Spleen (tissue), 11 donors: ENCODE results near the gene MED12. TPM values are rescaled to one million over a fixed set of nuclear protein-coding genes. Genes with fewer than 3 reads are reported as not detected.

Experiments
- DNase-seq: peaks from one replicate; pipeline ENCODE4 v3.0.0-alpha.2; 2020
- H3K27ac ChIP-seq, 8 donors: fragments of 200-600 bp; sonication (generic) in 7 of 8; 1 replicate in 4 of 8; 2 replicates in 4 of 8; pipeline versions ENCODE4 v1.5.0 to v1.8.0; 2016 to 2021; ENCODE audit warnings: inconsistent platforms in 4 of 8, mild to moderate bottlenecking in 4 of 8, moderate library complexity in 1 of 8
- H3K27me3 ChIP-seq, 7 donors: fragments of 200-600 bp; sonication (generic) in 6 of 7; replicated peaks in 1 of 7; 1 replicate in 4 of 7; 2 replicates in 3 of 7; pipeline versions ENCODE4 v1.5.0 to v1.8.0; 2016 to 2021; ENCODE audit warnings: inconsistent platforms in 3 of 7, mild to moderate bottlenecking in 1 of 7
- H3K36me3 ChIP-seq, 6 donors: fragments of 200-600 bp; sonication (generic) in 5 of 6; 1 replicate in 4 of 6; 2 replicates in 2 of 6; pipeline versions ENCODE4 v1.5.0 to v1.8.0; 2016 to 2021; ENCODE audit warnings: inconsistent platforms in 2 of 6
- H3K4me1 ChIP-seq, 6 donors: fragments of 200-600 bp; sonication (generic) in 5 of 6; 1 replicate in 3 of 6; 2 replicates in 3 of 6; pipeline versions ENCODE4 v1.5.0 to v1.8.0; 2016 to 2021; ENCODE audit warnings: inconsistent platforms in 3 of 6
- H3K4me3 ChIP-seq, 8 donors: fragments of 200-600 bp; sonication (generic) in 7 of 8; 1 replicate in 4 of 8; 2 replicates in 4 of 8; pipeline versions ENCODE4 v1.5.0 to v1.8.0; 2016 to 2021; ENCODE audit warnings: inconsistent platforms in 4 of 8, mild to moderate bottlenecking in 4 of 8, moderate library complexity in 2 of 8
- H3K9me3 ChIP-seq, 8 donors: fragments of 200-600 bp; sonication (generic) in 7 of 8; 1 replicate in 4 of 8; 2 replicates in 4 of 8; pipeline versions ENCODE4 v1.5.0 to v1.8.0; 2016 to 2021; ENCODE audit warnings: inconsistent platforms in 4 of 8
- POLR2A ChIP-seq, 3 donors: fragments of 450-650 bp; IDR thresholded peaks; one replicate each; pipeline ENCODE4 v1.5.1; 2017; ENCODE audit warnings: antibody characterized with exemption in 3 of 3, mild to moderate bottlenecking in 1 of 3
- POLR2AphosphoS5 ChIP-seq, 3 donors: sonication (generic); formaldehyde crosslinking; IDR thresholded peaks; one replicate each; pipeline ENCODE4 v1.5.1; 2017; ENCODE audit warnings: antibody characterized with exemption in 3 of 3
- WGBS, 5 donors: extraction: QIAGEN DNeasy Blood & Tissue Kit in 3 of 5; methylation state at CpG; one replicate each; pipeline versions ENCODE4 v1.1.5 to v1.1.7; 2013 to 2018; 5-methylcytosine and 5-hydroxymethylcytosine counted together
- intact Hi-C: fragments of 100-400 bp; cut with DNase I; formaldehyde crosslinking; loops from one replicate; pipeline ENCODE4 v1.15.0; 2023; ENCODE audit warnings: low total_unique reads
- polyA plus RNA-seq, 3 donors: library from polyadenylated mRNA; stranded (reverse); fragments of 200-250 nt; gene quantifications; one replicate each; pipeline ENCODE4 v1.2.1, GENCODE V29; 2013
- total RNA-seq, 7 donors: library from RNA; depleted of rRNA in 3 of 7; stranded (reverse); fragments of >200 nt in 3 of 7; fragmentation: NEBNext Ultra II Directional in 4 of 7; extraction: Animal tissue kit (Norgen Biotek cat#: 25700) in 4 of 7; gene quantifications; one replicate each; pipeline versions ENCODE4 v1.1.0 to v1.2.1, GENCODE V29; 2016 to 2021
- TF ChIP-seq, protein P1 (sequence below), 11 experiments: fragments of 200-600 bp in 7 of 11; fragments of 450-650 bp in 4 of 11; sonication (generic) in 4 of 11; IDR thresholded peaks in 8 of 11; conservative IDR thresholded peaks in 3 of 11; 1 replicate in 7 of 11; 2 replicates in 4 of 11; pipeline versions ENCODE4 v1.4.0 to v1.8.0; 2016 to 2021; ENCODE audit warnings: antibody characterized with exemption in 11 of 11, inconsistent platforms in 4 of 11, mild to moderate bottlenecking in 1 of 11
- donor health status: healthy with polysubstance abuse.
- donor health status: DM: no; HTN: no; CAD: no; lungs with moderate emphysema.
- donor health status: DM: no; HTN: no; CAD: no.
- donor health status: Bipolar disorder and iron deficiency.
- donor health status: healthy.
- donor health status: DM: no; HTN: no; CAD: no.
- donor health status: DM: yes; HTN: yes; CAD: no.

The MED12 gene
- total and polyA plus RNA-seq, 10 donors, result 5.2 to 151 (median 96.9) TPM

DNA sequence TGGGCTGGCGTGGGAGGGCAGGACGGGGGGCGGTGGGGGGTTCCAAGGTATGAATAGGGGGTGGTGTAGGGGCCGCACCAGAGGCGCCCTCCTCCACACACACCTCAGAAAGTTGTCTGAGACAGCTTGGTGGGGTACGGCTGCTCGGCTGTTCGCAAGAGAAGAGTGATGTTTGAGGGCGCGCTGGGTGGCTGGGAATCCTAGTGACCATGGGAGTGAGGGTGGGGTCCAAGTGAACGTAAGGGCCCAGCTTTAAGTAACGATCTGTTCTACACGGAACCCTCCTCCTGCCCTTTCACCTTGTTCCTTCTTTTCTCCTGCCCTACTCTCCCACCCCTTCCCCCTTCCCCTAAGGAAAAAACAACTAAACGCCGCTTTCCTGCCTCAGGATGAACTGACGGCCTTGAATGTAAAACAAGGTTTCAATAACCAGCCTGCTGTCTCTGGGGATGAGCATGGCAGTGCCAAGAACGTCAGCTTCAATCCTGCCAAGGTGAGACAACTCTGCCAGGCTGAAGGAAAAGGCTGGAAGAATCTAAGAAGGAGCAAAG lies 664 bp downstream of the MED12 start:
- DNase-seq, result no peak
- Histone ChIP-seq H3K4me1 (peaks cover 4 to 32% (median 19%) of the 10 kb centered on the region in 6 donors), H3K4me3 (peak overlapping the region; percentile 18 to 79 (median 49)), H3K27me3 (no peaks in the 10 kb centered on the region), H3K27ac (peak overlapping the region; percentile 62 to 94 (median 88)), H3K9me3 (no peaks in the 10 kb centered on the region), H3K36me3 (peaks cover 0 to 44% (median 20%) of the 10 kb centered on the region in 6 donors)
- intact Hi-C loops, result no loop called here
- no peak for TF ChIP-seq POLR2AphosphoS5 (IDR thresholded peaks at IDR 0.05)
- TF ChIP-seq, protein P1, sequence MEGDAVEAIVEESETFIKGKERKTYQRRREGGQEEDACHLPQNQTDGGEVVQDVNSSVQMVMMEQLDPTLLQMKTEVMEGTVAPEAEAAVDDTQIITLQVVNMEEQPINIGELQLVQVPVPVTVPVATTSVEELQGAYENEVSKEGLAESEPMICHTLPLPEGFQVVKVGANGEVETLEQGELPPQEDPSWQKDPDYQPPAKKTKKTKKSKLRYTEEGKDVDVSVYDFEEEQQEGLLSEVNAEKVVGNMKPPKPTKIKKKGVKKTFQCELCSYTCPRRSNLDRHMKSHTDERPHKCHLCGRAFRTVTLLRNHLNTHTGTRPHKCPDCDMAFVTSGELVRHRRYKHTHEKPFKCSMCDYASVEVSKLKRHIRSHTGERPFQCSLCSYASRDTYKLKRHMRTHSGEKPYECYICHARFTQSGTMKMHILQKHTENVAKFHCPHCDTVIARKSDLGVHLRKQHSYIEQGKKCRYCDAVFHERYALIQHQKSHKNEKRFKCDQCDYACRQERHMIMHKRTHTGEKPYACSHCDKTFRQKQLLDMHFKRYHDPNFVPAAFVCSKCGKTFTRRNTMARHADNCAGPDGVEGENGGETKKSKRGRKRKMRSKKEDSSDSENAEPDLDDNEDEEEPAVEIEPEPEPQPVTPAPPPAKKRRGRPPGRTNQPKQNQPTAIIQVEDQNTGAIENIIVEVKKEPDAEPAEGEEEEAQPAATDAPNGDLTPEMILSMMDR (IDR thresholded peaks at IDR 0.05 in 8 of 11, conservative IDR thresholded peaks at IDR 0.05 in 3 of 11), result no peak
- TF ChIP-seq POLR2A (IDR thresholded peaks at IDR 0.05), result no peak
- 3 to 33% (median 5%) methylated on average over 14 to 17 of the region's 17 CpGs for WGBS, 5 donors

GRCh38 chrX:71128166-71128833 lies 9.9 kb downstream of the MED12 start:
- peak overlapping the region in 4 of 8 donors; percentile 23 to 72 (median 42) for H3K27ac ChIP-seq

DNA sequence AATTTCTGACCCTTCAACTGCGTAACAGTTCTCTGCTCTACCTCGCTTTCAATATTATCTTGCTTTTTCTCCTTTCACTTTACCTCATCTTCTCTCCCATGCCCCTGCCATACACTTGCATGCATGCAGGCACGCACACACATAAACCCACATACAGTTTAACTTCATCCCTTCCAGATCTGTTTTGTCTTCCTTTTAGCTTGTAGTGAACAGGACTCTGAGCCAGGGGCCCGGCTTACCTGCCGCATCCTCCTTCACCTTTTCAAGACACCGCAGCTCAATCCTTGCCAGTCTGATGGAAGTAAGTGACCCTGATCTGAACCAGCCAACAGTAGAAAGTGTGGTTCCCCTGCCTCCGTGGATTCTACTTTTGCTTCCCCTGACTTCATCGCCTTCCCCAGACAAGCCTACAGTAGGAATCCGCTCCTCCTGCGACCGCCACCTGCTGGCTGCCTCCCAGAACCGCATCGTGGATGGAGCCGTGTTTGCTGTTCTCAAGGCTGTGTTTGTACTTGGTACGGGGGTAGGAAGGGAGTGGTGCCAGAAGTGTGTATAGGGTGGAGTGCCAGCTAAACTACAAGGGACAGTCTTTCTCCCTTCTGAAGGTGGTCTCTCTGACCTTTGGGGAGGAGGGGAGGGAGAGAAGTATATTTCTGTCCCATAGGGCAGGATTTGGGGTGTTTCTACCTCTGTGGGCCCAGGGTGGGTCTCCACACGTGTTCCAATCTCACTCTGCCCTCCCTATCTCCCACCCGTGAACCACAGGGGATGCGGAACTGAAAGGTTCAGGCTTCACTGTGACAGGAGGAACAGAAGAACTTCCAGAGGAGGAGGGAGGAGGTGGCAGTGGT lies 10.7 kb downstream of the MED12 start:
- Histone ChIP-seq H3K36me3 (peaks cover 0 to 100% (median 66%) of the 10 kb centered on the region in 6 donors), H3K4me1 (peaks cover 0 to 24% (median 7%) of the 10 kb centered on the region in 6 donors), H3K4me3 (no peak overlapping the region), H3K27me3 (no peaks in the 10 kb centered on the region), H3K27ac (peak overlapping the region in 4 of 8 donors; percentile 23 to 72 (median 42)), H3K9me3 (no peaks in the 10 kb centered on the region)
- intact Hi-C loops, result no loop called here
- WGBS, 5 donors, result 26 to 35% (median 31%) methylated on average over 16 to 18 of the region's 18 CpGs
- TF ChIP-seq POLR2AphosphoS5 (IDR thresholded peaks at IDR 0.05) (peak in 2 of 3 donors; percentile 75 to 83), POLR2A (IDR thresholded peaks at IDR 0.05) (no peak)
- TF ChIP-seq, protein P1 (IDR thresholded peaks at IDR 0.05 in 8 of 11, conservative IDR thresholded peaks at IDR 0.05 in 3 of 11), result peak; percentile 72 to 88 (median 84)
- DNase-seq, result peak; percentile 92

More at GRCh38 chrX:71128166-71128833, 9.9 kb downstream of the MED12 start:
- H3K9me3 ChIP-seq, result no peaks in the 10 kb centered on the region
- no peak for DNase-seq
- peaks cover 0 to 100% (median 68%) of the 10 kb centered on the region in 6 donors for H3K36me3 ChIP-seq
- no peaks in the 10 kb centered on the region for H3K27me3 ChIP-seq
- no peak overlapping the region for H3K4me3 ChIP-seq
- WGBS, 5 donors, result 75 to 83% (median 79%) methylated on average over 8 to 12 of the region's 12 CpGs
- no peak for TF ChIP-seq POLR2A (IDR thresholded peaks at IDR 0.05)
- peaks cover 0 to 24% (median 7%) of the 10 kb centered on the region in 6 donors for H3K4me1 ChIP-seq
- intact Hi-C loops, result no loop called here

DNA sequence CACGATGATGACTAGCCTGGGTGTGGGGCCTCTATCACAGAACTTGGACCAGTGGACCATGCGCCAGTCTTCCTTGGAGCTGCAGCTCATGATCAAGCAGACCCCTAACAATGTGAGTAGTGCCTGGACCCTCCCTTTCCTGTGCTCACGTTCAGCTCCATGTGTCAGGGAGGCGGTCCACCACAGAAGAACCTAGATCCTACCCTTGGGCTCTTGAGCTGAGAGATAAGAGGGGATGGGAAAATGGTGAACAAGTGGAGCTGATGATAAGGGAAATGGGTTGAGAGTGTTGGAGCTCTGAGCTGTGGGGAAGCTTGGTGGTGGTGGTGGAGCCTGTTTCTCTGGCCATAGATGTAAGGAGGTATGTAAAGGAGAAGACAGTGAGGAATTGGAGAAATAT lies 13.1 kb downstream of the MED12 start:
- Histone ChIP-seq H3K36me3 (peaks cover 0 to 100% (median 67%) of the 10 kb centered on the region in 6 donors), H3K4me1 (peaks cover 0 to 24% (median 7%) of the 10 kb centered on the region in 6 donors), H3K4me3 (no peak overlapping the region), H3K9me3 (no peaks in the 10 kb centered on the region), H3K27ac (no peak overlapping the region), H3K27me3 (no peaks in the 10 kb centered on the region)
- DNase-seq, result no peak
- TF ChIP-seq, protein P1 (IDR thresholded peaks at IDR 0.05 in 8 of 11, conservative IDR thresholded peaks at IDR 0.05 in 3 of 11), result no peak
- TF ChIP-seq POLR2A (IDR thresholded peaks at IDR 0.05), result no peak
- no peak for TF ChIP-seq POLR2AphosphoS5 (IDR thresholded peaks at IDR 0.05)
- 75 to 87% (median 81%) methylated on average over 4 of the region's 4 CpGs for WGBS, 5 donors
- intact Hi-C loops, result no loop called here
